HG02610 (cell line): ENCODE measurements around the gene PRKCA.
"Not testable (repeated sequence)": the region's sequence is repeated elsewhere in the genome, so short reads cannot be mapped to it uniquely, and the experiment has no call there.

Source experiments
- ATAC-seq: cut with Tn5 transposase; IDR thresholded peaks from one replicate; pipeline ENCODE4 v1.9.1; 2021; ENCODE audit warnings: mild to moderate bottlenecking, moderate library complexity; ENCODE audit not compliant: unreplicated experiment

PRKCA gene

DNA sequence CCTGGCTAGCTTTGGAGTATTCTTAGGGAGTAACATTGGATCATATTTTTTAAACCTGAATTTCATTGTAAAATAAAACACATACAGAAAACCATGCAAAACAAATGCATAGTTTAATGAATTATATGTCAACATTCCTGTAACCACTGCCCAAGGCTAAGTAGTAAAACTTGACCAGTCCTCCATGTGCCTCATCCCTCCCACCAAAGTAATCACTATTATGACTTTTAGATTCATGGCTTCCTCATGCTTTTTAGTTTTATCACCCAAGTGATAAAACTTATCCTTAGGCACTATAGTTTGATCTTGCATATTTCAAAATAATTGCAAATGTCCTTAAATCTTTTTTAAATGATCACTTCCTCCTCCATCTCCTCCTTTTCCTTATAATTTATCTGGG, 20.4 kb downstream of the PRKCA start:
- no peak for ATAC-seq

DNA sequence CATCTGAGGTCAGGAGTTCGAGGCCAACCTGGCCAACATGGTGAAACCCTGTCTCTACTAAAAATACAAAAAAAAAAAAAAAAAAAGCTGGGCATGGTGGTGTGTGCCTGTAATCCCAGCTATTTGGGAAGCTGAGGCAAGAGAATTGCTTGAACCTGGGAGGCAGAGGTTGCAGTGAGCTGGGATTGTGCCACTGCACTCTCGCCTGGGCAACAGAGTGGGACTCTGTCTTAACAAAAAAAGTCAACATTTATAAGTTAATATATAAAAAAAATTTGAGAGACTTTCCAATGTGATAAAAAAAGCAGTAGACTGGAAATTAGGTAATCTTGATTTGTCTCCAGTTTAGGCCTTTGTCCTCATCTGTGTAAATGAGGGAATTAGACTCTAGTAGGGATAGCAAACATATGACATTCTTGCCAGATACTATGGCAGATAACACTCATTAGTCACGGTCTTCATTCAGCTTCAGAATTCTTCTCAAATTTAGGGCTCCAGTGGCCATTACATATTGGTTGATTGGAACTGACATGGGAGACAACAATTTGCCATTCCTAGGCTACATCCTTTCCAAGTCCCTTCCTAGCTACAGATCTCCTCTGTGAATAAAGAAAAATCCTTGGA, 22.1 kb downstream of the PRKCA start:
- not testable (repeated sequence) for ATAC-seq

DNA sequence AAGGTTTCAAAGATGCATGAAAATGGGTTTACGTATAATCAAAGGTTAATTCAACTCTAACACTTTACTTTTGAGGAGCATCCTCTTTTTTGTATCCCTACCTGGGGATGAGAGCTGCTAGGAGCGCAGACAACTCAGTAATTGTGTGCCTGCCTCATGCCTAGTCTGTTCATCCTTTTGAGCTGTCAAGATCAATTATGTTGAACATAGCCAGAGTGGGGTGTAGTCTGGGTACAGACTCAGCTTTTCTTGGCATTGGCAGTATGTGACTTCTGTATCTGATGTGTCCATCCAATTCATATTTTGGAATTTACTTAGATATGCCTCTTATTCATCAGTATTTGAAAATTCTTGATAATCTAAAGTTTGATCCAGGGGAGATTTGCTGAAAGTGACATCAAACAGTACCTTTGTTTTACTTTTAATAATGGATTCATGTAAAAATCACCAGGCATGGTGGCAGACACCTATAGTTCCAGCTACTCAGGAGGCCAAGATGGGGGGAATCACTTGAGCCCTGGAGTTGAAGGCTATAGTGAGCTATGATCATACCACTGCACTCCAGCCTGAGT, 24.1 kb downstream of the PRKCA start:
- no peak for ATAC-seq

DNA sequence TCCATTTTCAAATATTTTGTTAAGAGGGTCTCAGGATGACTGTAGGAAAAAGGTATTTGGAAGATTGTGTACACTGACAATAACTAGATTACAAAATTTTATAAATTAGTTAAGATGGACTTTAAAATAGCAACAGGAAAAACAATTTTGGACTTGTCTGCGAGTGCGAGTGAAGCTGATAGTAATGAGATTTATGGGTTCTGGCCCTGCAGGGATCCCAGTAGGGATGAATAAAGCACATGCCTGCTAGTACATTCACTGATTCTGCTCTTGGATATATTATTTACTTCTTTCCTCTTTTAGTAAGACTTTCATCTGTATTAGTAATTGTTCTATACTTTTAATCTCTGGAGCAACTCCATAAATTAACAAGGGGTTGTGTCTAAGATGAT, 28.2 kb downstream of the PRKCA start:
- no peak for ATAC-seq

DNA sequence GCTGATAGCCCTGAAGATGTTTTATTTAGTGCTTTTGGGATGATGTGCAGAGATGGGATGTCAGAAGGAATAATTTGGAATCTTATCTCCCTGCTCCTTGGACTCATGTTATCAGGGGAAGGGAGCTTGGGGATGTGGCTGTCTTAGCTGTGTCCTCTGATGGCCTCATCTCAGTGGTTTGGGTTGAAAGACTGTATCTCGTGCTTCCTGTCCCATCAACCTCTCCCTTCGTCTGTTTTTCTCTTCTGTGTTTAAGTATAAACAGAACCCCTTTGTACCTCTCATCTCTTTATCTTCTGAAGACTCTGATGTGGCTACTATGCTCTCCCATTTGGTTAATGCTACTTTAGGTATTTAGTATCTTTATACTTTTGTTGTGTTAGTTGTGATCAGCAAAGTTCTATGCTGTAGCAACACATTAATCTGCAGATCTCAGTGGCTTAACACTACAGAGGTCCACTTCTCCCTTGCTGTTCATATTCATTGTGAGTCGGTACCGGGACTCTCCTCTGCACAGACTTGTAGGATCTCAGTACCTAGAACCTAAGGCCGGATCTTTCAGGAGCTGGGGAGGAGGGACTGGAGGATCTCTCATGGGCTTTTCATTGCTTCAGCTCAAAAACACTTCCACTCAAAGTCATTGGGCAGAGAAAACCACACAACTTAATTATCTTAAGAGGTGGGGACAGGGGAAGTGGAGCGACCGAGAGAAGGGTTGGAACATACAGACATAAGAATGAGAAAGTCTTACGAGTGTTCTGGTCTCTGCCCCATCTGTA, 28.8 kb downstream of the PRKCA start:
- no peak for ATAC-seq

DNA sequence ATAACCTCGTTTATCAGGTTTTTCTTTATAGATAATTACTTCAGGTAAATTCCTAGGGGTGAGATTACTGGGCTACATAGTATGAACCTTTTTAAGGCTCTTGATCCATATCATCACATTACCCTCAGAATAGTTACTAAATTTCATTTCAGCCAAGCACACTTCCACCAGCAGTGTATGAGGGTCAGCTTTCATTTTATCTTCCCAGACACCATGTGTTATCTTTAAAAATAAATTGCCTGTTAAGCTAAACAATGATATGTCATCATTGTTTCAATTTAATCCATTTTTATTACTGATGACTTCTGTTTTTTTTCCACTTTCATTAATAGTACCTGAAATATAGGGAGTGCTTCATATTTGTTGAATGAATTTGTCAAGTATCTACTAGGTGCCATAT, 33.4 kb downstream of the PRKCA start:
- no peak for ATAC-seq

DNA sequence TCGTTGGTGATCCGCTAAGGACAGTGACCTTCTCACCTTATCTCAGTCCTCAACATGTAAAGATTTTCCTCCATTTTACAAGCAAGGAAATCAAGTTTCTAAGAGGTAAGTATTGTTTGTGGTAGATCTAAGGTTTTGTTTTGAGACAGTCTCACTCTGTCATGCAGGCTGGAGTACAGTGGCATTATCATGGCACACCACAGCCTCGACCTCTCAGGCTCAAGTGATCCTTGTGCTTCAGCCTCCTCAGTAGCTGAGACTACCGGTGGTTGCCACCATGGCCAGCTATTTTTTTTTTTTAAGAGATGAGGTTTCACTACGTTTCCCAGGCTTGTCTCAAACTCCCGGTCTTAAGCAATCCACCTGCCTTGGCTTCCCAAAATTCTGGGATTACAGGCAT, 34.9 kb downstream of the PRKCA start:
- no peak for ATAC-seq

DNA sequence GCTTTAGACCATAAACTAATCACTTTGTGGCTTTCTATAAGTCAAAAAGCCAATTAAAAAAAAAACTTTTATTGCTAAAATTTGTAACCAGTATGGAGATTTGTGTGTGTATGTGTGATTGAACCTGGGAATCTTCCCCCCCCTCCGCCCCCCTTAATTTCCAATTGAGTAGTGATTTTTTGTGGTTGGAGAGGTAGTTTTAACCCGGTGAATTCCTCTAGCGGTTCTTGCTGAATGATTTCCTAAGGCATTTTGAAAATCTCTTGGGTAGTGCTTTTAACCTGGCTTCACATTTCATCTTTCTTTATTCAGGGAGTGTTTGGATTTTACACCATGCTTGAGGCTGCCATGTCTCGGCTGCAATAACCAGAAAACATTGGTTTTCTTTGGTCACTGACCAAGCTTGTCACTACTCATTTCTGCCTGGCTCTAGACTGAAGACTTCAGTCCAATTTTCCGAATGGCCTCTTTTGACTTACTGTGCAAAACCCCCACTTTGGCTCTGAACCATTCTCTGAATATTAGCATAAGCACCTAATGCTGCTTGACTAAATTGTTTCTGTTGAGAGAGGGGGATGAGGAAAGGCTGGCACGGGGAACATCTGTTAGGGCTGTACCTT, 35.6 kb downstream of the PRKCA start:
- no peak for ATAC-seq

DNA sequence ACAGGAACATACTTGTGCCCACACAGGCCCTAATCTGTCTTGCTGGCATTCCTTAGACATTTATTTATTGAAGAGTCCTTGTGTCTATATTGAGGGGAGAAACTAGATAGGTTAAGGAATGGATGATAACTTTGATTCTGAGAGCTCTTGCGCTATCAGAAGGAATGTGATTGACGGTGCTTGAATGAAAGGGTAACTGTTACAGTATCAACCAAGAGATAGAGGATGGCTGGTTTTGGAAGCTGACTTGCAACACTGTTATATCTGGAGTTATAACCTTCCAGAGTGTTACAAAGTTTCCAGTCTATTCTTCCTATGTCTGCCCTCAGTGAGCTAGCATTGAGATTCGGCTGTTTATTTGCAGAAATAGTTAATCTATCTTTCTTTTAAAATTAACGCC, 36.5 kb downstream of the PRKCA start:
- no peak for ATAC-seq

DNA sequence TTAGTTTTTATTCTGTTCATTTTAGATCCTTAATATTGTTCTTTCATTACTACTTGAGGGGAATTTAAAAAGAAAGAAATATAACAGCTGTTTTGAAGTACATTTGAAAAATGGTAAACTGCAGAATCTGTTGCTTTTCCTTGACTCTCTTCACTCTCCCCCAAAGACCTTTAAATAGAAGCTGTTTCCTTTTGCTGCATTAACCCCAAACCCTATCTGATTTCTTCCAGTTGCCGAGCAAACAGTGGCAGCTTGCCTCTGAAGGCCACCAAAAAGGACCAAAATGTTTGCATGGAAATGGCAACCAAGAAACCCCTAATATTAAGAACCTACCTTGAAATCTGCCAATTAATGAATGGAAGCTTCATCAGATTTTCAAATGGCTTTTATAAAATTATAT, 37.1 kb downstream of the PRKCA start:
- no peak for ATAC-seq

DNA sequence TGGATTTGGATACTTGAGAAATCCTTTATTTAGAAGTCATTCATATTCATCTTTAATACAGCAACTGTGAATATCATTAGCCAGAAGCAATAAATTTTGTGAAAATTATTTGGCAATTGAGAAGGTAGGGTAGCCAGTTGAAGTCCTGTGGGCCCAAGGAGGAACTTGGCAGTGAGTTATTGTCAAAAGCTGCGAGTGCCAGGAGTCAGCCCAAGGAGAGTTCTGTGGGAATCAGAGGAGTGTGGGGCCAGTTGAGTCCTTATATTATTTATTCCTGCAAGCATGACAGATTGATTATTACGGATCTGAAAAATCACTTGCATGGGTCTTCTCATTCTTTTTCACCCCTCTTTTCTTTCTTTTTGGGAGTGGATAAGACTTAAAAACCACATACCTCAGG, 38.3 kb downstream of the PRKCA start:
- no peak for ATAC-seq

DNA sequence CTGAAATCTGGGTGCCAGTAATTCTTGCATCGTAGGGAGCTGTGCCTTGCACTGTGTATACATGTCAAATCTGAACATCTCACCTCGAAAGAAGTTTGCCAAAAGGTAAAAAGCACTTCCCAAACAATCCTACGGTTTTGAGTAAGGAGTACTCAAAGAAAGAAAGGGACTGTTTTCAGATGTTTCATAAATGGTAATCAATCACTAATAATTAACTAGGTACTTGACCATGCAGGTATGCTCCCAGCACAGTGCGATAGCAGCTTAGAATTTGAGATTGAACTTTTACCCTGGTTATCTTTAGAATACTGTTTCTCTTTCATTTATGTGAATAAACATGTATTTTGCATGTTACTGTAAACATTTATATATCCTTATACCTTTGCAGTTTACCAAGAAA, 39.0 kb downstream of the PRKCA start:
- ATAC-seq: no peak

DNA sequence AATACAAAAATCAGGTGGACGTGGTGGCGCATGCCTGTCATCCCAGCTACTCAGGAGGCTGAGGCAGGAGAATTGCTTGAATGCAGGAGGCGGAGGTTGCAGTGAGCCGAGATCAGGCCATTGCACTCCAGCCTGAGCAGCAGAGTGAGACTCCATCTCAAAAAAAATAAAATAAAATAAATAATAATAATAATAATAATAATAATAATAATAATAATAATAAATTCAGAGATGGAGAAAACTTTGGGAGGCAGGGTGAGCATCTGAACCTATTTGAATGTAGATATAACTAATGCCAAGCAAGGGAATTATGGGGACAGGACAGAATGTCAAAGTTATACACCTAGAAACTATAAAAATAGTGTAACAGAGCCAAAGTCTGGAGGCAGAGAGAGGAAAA, 39.9 kb downstream of the PRKCA start:
- ATAC-seq: not testable (repeated sequence)

DNA sequence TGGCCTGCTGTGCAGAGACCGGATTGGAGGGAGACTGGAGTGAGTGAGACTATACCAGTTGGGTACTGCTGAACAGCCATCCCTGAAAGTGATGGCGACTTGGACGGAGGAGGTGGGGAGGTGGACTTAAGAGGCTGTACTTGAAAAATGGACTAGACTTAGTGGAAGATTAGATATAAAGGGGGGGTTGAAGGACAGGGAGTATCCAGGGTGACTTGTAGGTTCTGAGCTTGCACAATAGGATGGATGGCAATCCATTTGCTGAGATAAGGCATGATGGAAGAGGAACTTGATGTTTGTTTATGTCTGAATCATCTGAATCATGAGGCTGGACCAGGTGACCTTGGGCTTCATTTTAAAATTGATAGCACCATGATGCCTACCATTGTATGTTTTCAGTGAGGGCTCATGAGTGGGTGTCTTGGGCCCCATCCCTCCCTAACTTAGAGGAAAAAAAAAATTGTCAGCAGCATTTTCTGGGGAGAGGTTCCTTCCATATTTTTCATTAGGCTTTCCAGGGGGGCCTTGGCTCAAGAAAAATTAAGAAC, 41.2 kb downstream of the PRKCA start:
- no peak for ATAC-seq

DNA sequence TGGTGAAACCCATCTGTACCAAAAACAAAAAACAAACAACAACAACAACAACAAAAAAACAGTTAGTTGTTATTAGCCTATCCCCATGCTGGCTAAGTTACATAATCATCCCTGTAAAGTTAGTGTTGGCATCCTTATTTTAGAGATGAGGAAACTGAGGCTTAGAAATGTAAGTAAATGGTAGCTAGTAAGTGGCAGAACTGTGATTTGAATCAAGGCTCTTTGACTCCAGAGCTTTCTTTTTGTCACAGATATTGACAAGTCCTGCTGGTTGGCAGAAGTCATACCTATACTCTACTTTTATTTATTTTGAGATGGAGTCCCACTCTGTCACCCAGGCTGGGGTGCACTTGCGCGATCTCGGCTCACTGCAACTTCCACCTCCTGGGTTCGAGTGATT, 42.1 kb downstream of the PRKCA start:
- no peak for ATAC-seq

DNA sequence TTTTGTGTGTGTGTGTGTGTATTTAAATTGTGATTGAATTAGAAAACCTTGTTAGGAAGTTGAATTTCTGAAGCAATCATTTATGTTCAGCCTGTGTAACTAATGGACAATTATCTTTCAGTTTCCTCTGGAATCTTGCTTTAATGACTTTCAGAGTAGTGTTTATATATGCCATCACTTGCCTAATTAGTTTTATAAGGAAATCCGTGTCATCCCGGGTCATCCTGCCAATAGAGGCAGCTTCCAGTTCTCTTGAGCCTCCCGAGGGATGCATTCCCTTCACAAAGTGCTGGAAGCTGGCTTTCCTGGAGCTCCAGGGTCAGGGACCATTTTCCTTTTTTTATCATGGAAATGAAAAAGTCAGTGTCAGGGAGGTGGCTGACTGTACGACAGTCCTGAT, 42.9 kb downstream of the PRKCA start:
- no peak for ATAC-seq

DNA sequence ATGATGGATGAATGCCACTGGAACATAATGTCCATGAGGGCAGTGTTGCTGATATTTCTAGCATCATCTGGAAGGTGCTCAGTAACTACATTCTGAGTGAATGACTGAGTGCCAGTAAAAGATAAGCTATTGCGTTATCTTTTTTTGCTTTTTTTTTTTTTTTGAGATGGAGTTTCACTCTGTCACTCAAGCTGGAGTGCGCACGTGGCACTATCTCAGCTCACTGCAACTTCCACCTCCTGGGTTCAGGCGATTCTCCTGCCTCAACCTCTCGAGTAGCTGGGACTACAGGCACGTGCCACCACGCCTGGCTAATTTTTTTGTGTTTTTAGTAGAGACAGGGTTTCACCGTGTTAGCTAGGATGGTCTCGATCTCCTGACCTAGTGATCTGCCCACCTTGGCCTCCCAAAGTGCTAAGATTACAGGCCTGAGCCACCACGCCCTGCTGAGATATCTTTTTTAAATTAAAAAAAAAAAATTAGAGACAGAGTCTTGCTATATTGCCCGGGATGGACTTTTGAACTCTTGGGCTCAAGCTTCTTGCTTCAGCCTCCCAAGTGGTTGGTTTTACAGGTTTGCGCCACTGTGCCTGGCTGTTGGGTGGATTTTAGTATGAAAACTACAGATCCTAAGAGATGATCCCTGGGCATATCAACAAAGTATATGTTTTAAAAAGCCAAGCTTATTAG, 43.7 kb downstream of the PRKCA start:
- ATAC-seq: not testable (repeated sequence)

DNA sequence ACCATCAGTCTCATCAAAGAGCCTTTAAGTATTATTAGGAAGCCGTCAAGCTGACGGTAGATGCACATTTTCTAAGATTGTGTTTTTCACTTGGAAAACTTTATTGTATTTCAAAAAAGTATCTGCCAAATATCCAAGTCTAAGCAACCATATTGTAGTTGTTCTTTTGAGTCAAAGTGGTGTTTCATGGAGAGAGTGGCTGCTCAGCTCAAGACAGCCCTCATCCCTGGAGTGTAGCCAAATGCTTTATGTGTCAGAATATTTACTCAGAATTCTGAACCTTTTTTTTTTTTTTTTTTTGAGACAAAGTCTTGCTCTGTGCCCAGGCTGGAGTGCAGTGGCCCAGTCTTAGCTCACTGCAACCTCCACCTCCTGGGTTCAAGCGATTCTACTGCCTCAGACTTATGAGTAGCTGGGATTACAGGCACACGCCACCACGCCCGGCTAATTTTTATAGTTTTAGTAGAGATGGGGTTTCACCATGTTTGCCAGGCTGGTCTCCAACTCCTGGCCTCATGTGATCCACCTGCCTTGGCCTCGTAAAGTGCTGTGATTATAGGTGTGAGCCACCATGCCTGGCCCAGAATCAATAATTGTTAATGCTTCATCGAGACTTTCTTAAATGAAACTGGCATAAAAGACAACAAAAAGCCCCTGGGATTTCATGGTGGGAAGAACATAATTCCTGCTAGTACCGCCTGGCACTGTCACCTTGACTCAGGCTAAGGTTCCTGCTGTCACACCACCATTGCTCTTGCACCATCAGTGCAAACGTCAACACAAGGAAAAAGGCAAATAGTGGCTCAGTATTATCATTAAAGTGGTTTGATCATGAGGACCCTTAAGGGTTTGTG, 45.5 kb downstream of the PRKCA start:
- ATAC-seq: no peak

DNA sequence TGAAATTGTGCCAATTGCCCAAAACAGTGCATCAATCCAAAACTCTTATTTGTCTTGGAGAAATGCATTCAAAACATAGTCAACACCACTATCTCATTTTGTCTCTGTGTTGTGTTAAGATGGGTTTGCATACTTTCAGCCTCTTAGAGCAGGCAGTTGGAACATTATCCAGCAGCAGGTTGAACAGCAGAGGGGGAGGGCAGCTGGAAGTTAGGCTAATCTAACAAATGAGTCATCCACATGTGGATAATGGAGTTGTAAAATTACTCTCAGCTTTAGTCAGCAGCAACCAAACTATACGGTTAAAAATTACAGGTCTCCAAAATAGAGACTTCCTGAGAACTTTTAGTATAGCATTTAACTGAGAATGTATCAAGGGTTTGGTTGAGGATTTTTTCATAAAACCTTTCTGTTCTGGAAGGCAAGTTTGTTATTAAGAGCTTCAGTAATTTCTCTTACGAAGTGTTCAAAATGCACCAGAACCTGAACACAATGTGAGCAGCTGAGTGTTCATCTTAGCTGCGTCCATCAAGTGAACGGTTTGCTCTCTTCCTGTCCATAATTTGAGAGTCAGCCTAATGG, 46.3 kb downstream of the PRKCA start:
- no peak for ATAC-seq
